ENCODE results near the gene SLC9A4.

DNA sequence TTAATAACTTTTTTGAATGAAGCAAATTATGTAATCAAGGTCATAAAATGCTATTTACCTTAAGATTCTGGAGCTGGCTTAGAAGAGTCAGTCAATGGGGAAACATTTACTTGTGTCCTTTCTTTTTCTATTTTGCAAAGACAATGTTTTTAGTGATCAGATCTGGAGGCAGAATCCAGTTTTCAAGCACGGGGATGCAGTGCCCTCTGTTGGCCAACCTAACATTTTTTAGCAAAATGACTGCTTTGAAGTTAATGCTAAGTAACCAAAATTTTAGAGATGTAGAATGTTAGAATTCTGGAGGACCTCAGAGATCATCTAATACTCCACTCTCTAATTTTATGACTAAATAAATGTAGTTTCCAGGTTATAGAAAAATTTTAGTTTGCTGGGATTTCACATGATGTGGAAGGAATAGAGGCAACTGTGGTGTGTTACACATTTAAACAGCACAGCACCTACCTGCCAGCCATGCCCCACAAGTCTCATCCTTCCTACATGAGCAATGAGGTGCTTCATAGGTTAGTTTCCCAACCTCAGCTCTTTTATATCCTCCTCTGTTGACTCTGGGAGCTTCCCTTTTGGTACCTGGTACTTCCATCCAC lies 23.6 kb upstream of the SLC9A4 start:
- TF ChIP-seq, protein P1, sequence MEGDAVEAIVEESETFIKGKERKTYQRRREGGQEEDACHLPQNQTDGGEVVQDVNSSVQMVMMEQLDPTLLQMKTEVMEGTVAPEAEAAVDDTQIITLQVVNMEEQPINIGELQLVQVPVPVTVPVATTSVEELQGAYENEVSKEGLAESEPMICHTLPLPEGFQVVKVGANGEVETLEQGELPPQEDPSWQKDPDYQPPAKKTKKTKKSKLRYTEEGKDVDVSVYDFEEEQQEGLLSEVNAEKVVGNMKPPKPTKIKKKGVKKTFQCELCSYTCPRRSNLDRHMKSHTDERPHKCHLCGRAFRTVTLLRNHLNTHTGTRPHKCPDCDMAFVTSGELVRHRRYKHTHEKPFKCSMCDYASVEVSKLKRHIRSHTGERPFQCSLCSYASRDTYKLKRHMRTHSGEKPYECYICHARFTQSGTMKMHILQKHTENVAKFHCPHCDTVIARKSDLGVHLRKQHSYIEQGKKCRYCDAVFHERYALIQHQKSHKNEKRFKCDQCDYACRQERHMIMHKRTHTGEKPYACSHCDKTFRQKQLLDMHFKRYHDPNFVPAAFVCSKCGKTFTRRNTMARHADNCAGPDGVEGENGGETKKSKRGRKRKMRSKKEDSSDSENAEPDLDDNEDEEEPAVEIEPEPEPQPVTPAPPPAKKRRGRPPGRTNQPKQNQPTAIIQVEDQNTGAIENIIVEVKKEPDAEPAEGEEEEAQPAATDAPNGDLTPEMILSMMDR (IDR thresholded peaks at IDR 0.05): peak; percentile 31 to 66 (median 51)
- TF ChIP-seq POLR2A (IDR thresholded peaks at IDR 0.05): no peak

Measured in esophagus squamous epithelium (tissue), 4 donors.